Suprapubic skin (tissue), 4 donors: ENCODE measurements around the gene CIAO2B.

ENCODE experiments used
- EP300 ChIP-seq: sonication (generic); formaldehyde crosslinking; IDR thresholded peaks from one replicate; pipeline ENCODE4 v1.6.1; 2017; ENCODE audit warnings: antibody characterized with exemption
- POLR2AphosphoS5 ChIP-seq, 3 donors: sonication (generic); formaldehyde crosslinking; IDR thresholded peaks; one replicate each; pipeline ENCODE4 v1.6.1; 2017; ENCODE audit warnings: antibody characterized with exemption in 3 of 3
- TF ChIP-seq, protein P1 (sequence below), 2 donors: fragments of 200-600 bp in 1 of 2; fragments of 450-650 bp in 1 of 2; sonication (generic) in 1 of 2; IDR thresholded peaks; one replicate each; pipeline ENCODE4 v1.5.1; 2016 to 2019; ENCODE audit warnings: antibody characterized with exemption in 2 of 2, mild to moderate bottlenecking in 1 of 2, moderate library complexity in 1 of 2

GRCh38 chr16:66890799-66891198, 43.4 kb downstream of the CIAO2B start:
- TF ChIP-seq, protein P1, sequence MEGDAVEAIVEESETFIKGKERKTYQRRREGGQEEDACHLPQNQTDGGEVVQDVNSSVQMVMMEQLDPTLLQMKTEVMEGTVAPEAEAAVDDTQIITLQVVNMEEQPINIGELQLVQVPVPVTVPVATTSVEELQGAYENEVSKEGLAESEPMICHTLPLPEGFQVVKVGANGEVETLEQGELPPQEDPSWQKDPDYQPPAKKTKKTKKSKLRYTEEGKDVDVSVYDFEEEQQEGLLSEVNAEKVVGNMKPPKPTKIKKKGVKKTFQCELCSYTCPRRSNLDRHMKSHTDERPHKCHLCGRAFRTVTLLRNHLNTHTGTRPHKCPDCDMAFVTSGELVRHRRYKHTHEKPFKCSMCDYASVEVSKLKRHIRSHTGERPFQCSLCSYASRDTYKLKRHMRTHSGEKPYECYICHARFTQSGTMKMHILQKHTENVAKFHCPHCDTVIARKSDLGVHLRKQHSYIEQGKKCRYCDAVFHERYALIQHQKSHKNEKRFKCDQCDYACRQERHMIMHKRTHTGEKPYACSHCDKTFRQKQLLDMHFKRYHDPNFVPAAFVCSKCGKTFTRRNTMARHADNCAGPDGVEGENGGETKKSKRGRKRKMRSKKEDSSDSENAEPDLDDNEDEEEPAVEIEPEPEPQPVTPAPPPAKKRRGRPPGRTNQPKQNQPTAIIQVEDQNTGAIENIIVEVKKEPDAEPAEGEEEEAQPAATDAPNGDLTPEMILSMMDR (IDR thresholded peaks at IDR 0.05): no peak
- TF ChIP-seq EP300 (no peak), POLR2AphosphoS5 (IDR thresholded peaks at IDR 0.05) (no peak)
